Astrocyte (in vitro differentiated cells and primary cell): Measurements from ENCODE around the gene ANKDD1A. TPM values are rescaled to one million over a fixed set of nuclear protein-coding genes. Genes with fewer than 3 reads are reported as not detected.

Experiments used
- DNase-seq: peaks from one replicate; pipeline ENCODE4 v3.0.0-alpha.2; 2010; ENCODE audit warnings: low read depth
- FAIRE-seq: peaks from 2 replicates; lab custom pipeline; 2011; peaks lifted over from hg19 to GRCh38; lab: Jason Lieb, UNC
- H2AFZ ChIP-seq: 2 replicates; pipeline ENCODE4 v1.6.0; 2012; ENCODE audit warnings: low read depth, low read length, inconsistent platforms
- H3K27ac ChIP-seq: 2 replicates; pipeline ENCODE4 v1.5.1; 2011; ENCODE audit warnings: low read depth, low read length, inconsistent platforms
- H3K27me3 ChIP-seq: 2 replicates; pipeline ENCODE4 v1.6.0; 2011; ENCODE audit warnings: low read length, inconsistent platforms; ENCODE audit not compliant: insufficient read depth
- H3K36me3 ChIP-seq: 2 replicates; pipeline ENCODE4 v1.5.1; 2011; ENCODE audit warnings: low read length, inconsistent platforms; ENCODE audit not compliant: insufficient read depth
- H3K4me1 ChIP-seq: 2 replicates; pipeline ENCODE4 v1.5.1; 2011; ENCODE audit warnings: low read length, inconsistent platforms; ENCODE audit not compliant: insufficient read depth
- H3K4me2 ChIP-seq: 2 replicates; pipeline ENCODE4 v1.6.0; 2012; ENCODE audit warnings: low read length, inconsistent platforms
- H3K4me3 ChIP-seq: 2 replicates; pipeline ENCODE4 v1.5.1; 2011; ENCODE audit warnings: low read depth, mild to moderate bottlenecking, low read length, inconsistent platforms; ENCODE audit not compliant: insufficient read depth
- H3K79me2 ChIP-seq: 2 replicates; pipeline ENCODE4 v1.6.0; 2012; ENCODE audit warnings: mild to moderate bottlenecking, low read length, inconsistent platforms; ENCODE audit not compliant: insufficient read depth
- H3K9ac ChIP-seq: 2 replicates; pipeline ENCODE4 v1.6.0; 2012; ENCODE audit warnings: mild to moderate bottlenecking, low read length, inconsistent platforms
- H3K9me3 ChIP-seq: 2 replicates; pipeline ENCODE4 v1.5.1; 2012; ENCODE audit warnings: low read depth, mild to moderate bottlenecking, low read length, inconsistent platforms; ENCODE audit not compliant: insufficient read depth
- H4K20me1 ChIP-seq: 2 replicates; pipeline ENCODE4 v1.6.0; 2012; ENCODE audit warnings: low read length, inconsistent platforms; ENCODE audit not compliant: insufficient read depth
- H3K27ac Mint-ChIP-seq: one replicate; pipeline ENCODE4 v1.8.0; 2021; ENCODE audit warnings: mild to moderate bottlenecking, mixed read lengths; ENCODE audit not compliant: unreplicated experiment
- H3K27me3 Mint-ChIP-seq: one replicate; pipeline ENCODE4 v1.8.0; 2021; ENCODE audit warnings: low read depth, mixed read lengths; ENCODE audit not compliant: unreplicated experiment
- H3K36me3 Mint-ChIP-seq: one replicate; pipeline ENCODE4 v1.8.0; 2021; ENCODE audit warnings: low read depth, mixed read lengths; ENCODE audit not compliant: unreplicated experiment
- H3K4me1 Mint-ChIP-seq: one replicate; pipeline ENCODE4 v1.8.0; 2021; ENCODE audit warnings: low read depth, mixed read lengths; ENCODE audit not compliant: unreplicated experiment
- H3K4me3 Mint-ChIP-seq: one replicate; pipeline ENCODE4 v1.8.0; 2021; ENCODE audit warnings: mild to moderate bottlenecking, moderate library complexity, mixed read lengths; ENCODE audit not compliant: unreplicated experiment
- H3K9me3 Mint-ChIP-seq: one replicate; pipeline ENCODE4 v1.8.0; 2021; ENCODE audit warnings: mild to moderate bottlenecking, mixed read lengths; ENCODE audit not compliant: unreplicated experiment
- CTCF ChIP-seq: IDR thresholded peaks from 2 replicates; pipeline ENCODE4 v1.5.1; 2011; ENCODE audit warnings: low read depth, mild to moderate bottlenecking, inconsistent platforms, low read length, moderate library complexity; ENCODE audit not compliant: insufficient read depth
- EZH2 ChIP-seq: IDR thresholded peaks from 2 replicates; pipeline ENCODE4 v1.6.1; 2012; ENCODE audit warnings: mild to moderate bottlenecking, low read length, inconsistent platforms; ENCODE audit not compliant: insufficient read depth
- total RNA-seq: library from RNA; stranded (reverse); gene quantifications from 2 replicates; pipeline ENCODE4 v1.2.1, GENCODE V29; 2021

Gene ANKDD1A
- total RNA-seq, 1 donor from 2014 or later: 1.6 TPM

- H3K4me3 ChIP-seq: no peak overlapping the region
- no peaks in the 10 kb centered on the region for H3K4me1 ChIP-seq
- peaks cover 5% of the 10 kb centered on the region for H3K36me3 Mint-ChIP-seq
- H3K4me2 ChIP-seq: no peak overlapping the region
- no peak overlapping the region for H2AFZ ChIP-seq
- no peak for TF ChIP-seq CTCF
- TF ChIP-seq EZH2: no peak
- H3K27ac Mint-ChIP-seq: no peak overlapping the region
- FAIRE-seq (no peak), DNase-seq (no peak)
- H3K27me3 Mint-ChIP-seq: peaks cover 17% of the 10 kb centered on the region
- no peak overlapping the region for H3K4me3 Mint-ChIP-seq
- H3K36me3 ChIP-seq: no peaks in the 10 kb centered on the region
- no peaks in the 10 kb centered on the region for H3K9me3 Mint-ChIP-seq
- no peaks in the 10 kb centered on the region for H4K20me1 ChIP-seq
- no peaks in the 10 kb centered on the region for H3K79me2 ChIP-seq
- no peaks in the 10 kb centered on the region for H3K27me3 ChIP-seq
- H3K27ac ChIP-seq: no peak overlapping the region
- H3K9me3 ChIP-seq: no peaks in the 10 kb centered on the region
- H3K9ac ChIP-seq: no peak overlapping the region
- no peaks in the 10 kb centered on the region for H3K4me1 Mint-ChIP-seq
These were observed 10.0 kb downstream of the ANKDD1A start for GRCh38 chr15:64921711-64922110.

- no peak overlapping the region for H2AFZ ChIP-seq
- H3K4me3 ChIP-seq: no peak overlapping the region
- Mint-ChIP-seq H3K27ac (no peak overlapping the region), H3K27me3 (peaks cover 26% of the 10 kb centered on the region), H3K4me1 (no peaks in the 10 kb centered on the region), H3K36me3 (peaks cover 5% of the 10 kb centered on the region), H3K9me3 (no peaks in the 10 kb centered on the region), H3K4me3 (no peak overlapping the region)
- H3K4me2 ChIP-seq: no peak overlapping the region
- no peak overlapping the region for H3K27ac ChIP-seq
- DNase-seq (no peak), FAIRE-seq (no peak)
- no peaks in the 10 kb centered on the region for H3K36me3 ChIP-seq
- no peaks in the 10 kb centered on the region for H3K9me3 ChIP-seq
- H3K9ac ChIP-seq: no peak overlapping the region
- H3K4me1 ChIP-seq: no peaks in the 10 kb centered on the region
- H4K20me1 ChIP-seq: no peaks in the 10 kb centered on the region
- TF ChIP-seq EZH2: no peak
- TF ChIP-seq CTCF: no peak
- H3K27me3 ChIP-seq: no peaks in the 10 kb centered on the region
- no peaks in the 10 kb centered on the region for H3K79me2 ChIP-seq
These were observed 11.8 kb downstream of the ANKDD1A start for GRCh38 chr15:64923546-64923945.

- H3K36me3 Mint-ChIP-seq: no peaks in the 10 kb centered on the region
- no peaks in the 10 kb centered on the region for H3K79me2 ChIP-seq
- H3K4me1 Mint-ChIP-seq: no peaks in the 10 kb centered on the region
- H2AFZ ChIP-seq: no peak overlapping the region
- H3K4me3 Mint-ChIP-seq: no peak overlapping the region
- H3K9me3 ChIP-seq: no peaks in the 10 kb centered on the region
- H3K4me2 ChIP-seq: no peak overlapping the region
- no peak for TF ChIP-seq CTCF
- no peak for TF ChIP-seq EZH2
- peaks cover 3% of the 10 kb centered on the region for H3K4me1 ChIP-seq
- H3K27me3 ChIP-seq: no peaks in the 10 kb centered on the region
- H3K4me3 ChIP-seq: no peak overlapping the region
- DNase-seq (no peak), FAIRE-seq (no peak)
- H3K9ac ChIP-seq: no peak overlapping the region
- no peaks in the 10 kb centered on the region for H3K9me3 Mint-ChIP-seq
- no peaks in the 10 kb centered on the region for H3K36me3 ChIP-seq
- no peaks in the 10 kb centered on the region for H4K20me1 ChIP-seq
- H3K27ac Mint-ChIP-seq: no peak overlapping the region
- no peak overlapping the region for H3K27ac ChIP-seq
- peaks cover 16% of the 10 kb centered on the region for H3K27me3 Mint-ChIP-seq
These were observed 13.9 kb downstream of the ANKDD1A start for GRCh38 chr15:64925335-64926330.
